Hepatocyte (in vitro differentiated cells): Measurements from ENCODE around the gene SLC25A19. TPM values are rescaled to one million over a fixed set of nuclear protein-coding genes. Genes with fewer than 3 reads are reported as not detected.

Experiments used
- DNase-seq: peaks from one replicate; pipeline ENCODE4 v3.0.0-alpha.2; 2016; ENCODE audit warnings: low spot score
- H2AFZ ChIP-seq: fragments of 200-600 bp; sonication (generic); 2 replicates; pipeline ENCODE4 v1.6.0; 2016; ENCODE audit warnings: antibody characterized with exemption, mild to moderate bottlenecking
- H3K27ac ChIP-seq: fragments of 200-600 bp; sonication (generic); 2 replicates; pipeline ENCODE4 v1.5.1; 2016; ENCODE audit warnings: mild to moderate bottlenecking
- H3K27me3 ChIP-seq: fragments of 200-600 bp; sonication (generic); 2 replicates; pipeline ENCODE4 v1.6.1; 2016
- H3K36me3 ChIP-seq: fragments of 200-600 bp; sonication (generic); replicated peaks from 2 replicates; pipeline ENCODE4 v1.5.1; 2016; ENCODE audit warnings: low read depth; ENCODE audit not compliant: insufficient read depth
- H3K4me1 ChIP-seq: fragments of 200-600 bp; sonication (generic); 2 replicates; pipeline ENCODE4 v1.5.1; 2016; ENCODE audit warnings: mild to moderate bottlenecking, moderate library complexity; ENCODE audit not compliant: insufficient read depth
- H3K4me2 ChIP-seq: fragments of 200-600 bp; sonication (generic); 2 replicates; pipeline ENCODE4 v1.6.0; 2016
- H3K4me3 ChIP-seq: fragments of 200-600 bp; sonication (generic); 2 replicates; pipeline ENCODE4 v1.5.1; 2016; ENCODE audit warnings: mild to moderate bottlenecking
- H3K79me2 ChIP-seq: fragments of 200-600 bp; sonication (generic); 2 replicates; pipeline ENCODE4 v1.6.0; 2017; ENCODE audit warnings: mild to moderate bottlenecking
- H3K9me2 ChIP-seq: fragments of 200-600 bp; sonication (generic); replicated peaks from 2 replicates; pipeline ENCODE4 v1.6.0; 2017; ENCODE audit warnings: mild to moderate bottlenecking; ENCODE audit not compliant: insufficient read depth
- H3K9me3 ChIP-seq: fragments of 200-600 bp; sonication (generic); 2 replicates; pipeline ENCODE4 v1.5.1; 2016; ENCODE audit warnings: low read depth, mild to moderate bottlenecking
- H4K20me1 ChIP-seq: fragments of 200-600 bp; sonication (generic); 2 replicates; pipeline ENCODE4 v1.6.0; 2016; ENCODE audit warnings: mild to moderate bottlenecking; ENCODE audit not compliant: insufficient read depth, poor library complexity, severe bottlenecking
- CTCF ChIP-seq: fragments of 200-600 bp; sonication (generic); IDR thresholded peaks from 2 replicates; pipeline ENCODE4 v1.5.1; 2016; ENCODE audit warnings: antibody characterized with exemption, mild to moderate bottlenecking; ENCODE audit not compliant: poor library complexity
- EZH2 ChIP-seq: fragments of 200-600 bp; sonication (generic); IDR thresholded peaks from 2 replicates; pipeline ENCODE4 v1.6.1; 2016; ENCODE audit warnings: antibody characterized with exemption, mild to moderate bottlenecking, borderline replicate concordance
- EZH2phosphoT487 ChIP-seq: fragments of 200-600 bp; sonication (generic); IDR thresholded peaks from one replicate; pipeline ENCODE4 v1.6.1; 2018; ENCODE audit warnings: antibody characterized with exemption, mild to moderate bottlenecking, low read depth, moderate library complexity; ENCODE audit not compliant: unreplicated experiment, severe bottlenecking
- WGBS: methylation state at CpG from one replicate; pipeline ENCODE4 v1.1.6; 2016; ENCODE audit warnings: low lambda C conversion rate; ENCODE audit errors: missing lambda C conversion rate; 5-methylcytosine and 5-hydroxymethylcytosine counted together
- polyA plus RNA-seq: library from polyadenylated mRNA; unstranded; fragments of >200 nt; fragmentation: Nextera tagmentation; extraction: Ambion mirVana; gene quantifications from 2 replicates; pipeline ENCODE4 v1.2.1, GENCODE V29; 2016
- total RNA-seq: library from RNA; depleted of rRNA; stranded (reverse); fragments of >200 nt; gene quantifications from 2 replicates; pipeline ENCODE4 v1.2.3, GENCODE V29; 2014

SLC25A19 gene
- total and polyA plus RNA-seq, 2 experiments from 2014 or later, result 4.6 to 7.6 TPM

- Histone ChIP-seq H3K4me3 (no peak overlapping the region), H3K36me3 (no peaks in the 10 kb centered on the region), H3K9me3 (no peaks in the 10 kb centered on the region), H3K4me2 (no peak overlapping the region), H2AFZ (no peak overlapping the region), H3K27me3 (no peaks in the 10 kb centered on the region), H3K9me2 (no peaks in the 10 kb centered on the region), H3K27ac (no peak overlapping the region), H3K4me1 (no peaks in the 10 kb centered on the region), H4K20me1 (no peaks in the 10 kb centered on the region), H3K79me2 (peaks cover 45% of the 10 kb centered on the region)
- WGBS, result 61% methylated on average over 5 of the region's 5 CpGs
- no peak for DNase-seq
- TF ChIP-seq EZH2 (no peak), EZH2phosphoT487 (no peak), CTCF (no peak)
These were observed 37.1 kb upstream of the SLC25A19 start for GRCh38 chr17:75326226-75326848.

- TF ChIP-seq EZH2 (no peak), EZH2phosphoT487 (no peak), CTCF (no peak)
- Histone ChIP-seq H3K27ac (no peak overlapping the region), H3K36me3 (no peaks in the 10 kb centered on the region), H3K9me3 (no peaks in the 10 kb centered on the region), H3K9me2 (no peaks in the 10 kb centered on the region), H2AFZ (no peak overlapping the region), H3K27me3 (no peaks in the 10 kb centered on the region), H3K79me2 (peaks cover 40% of the 10 kb centered on the region), H3K4me3 (no peak overlapping the region), H3K4me2 (no peak overlapping the region), H3K4me1 (no peaks in the 10 kb centered on the region), H4K20me1 (no peaks in the 10 kb centered on the region)
- 76% methylated on average over 7 of the region's 7 CpGs for WGBS
- DNase-seq, result no peak
These were observed 36.6 kb upstream of the SLC25A19 start for GRCh38 chr17:75325827-75326225.

GRCh38 chr17:75325348-75325747 is 36.1 kb upstream of the SLC25A19 start:
- no peaks in the 10 kb centered on the region for H3K9me3 ChIP-seq
- TF ChIP-seq EZH2 (no peak), CTCF (no peak), EZH2phosphoT487 (no peak)
- H3K4me3 ChIP-seq, result no peak overlapping the region
- peaks cover 35% of the 10 kb centered on the region for H3K79me2 ChIP-seq
- no peaks in the 10 kb centered on the region for H3K36me3 ChIP-seq
- H3K4me1 ChIP-seq, result no peaks in the 10 kb centered on the region
- H4K20me1 ChIP-seq, result no peaks in the 10 kb centered on the region
- DNase-seq, result no peak
- no peaks in the 10 kb centered on the region for H3K27me3 ChIP-seq
- no peaks in the 10 kb centered on the region for H3K9me2 ChIP-seq
- no peak overlapping the region for H3K27ac ChIP-seq
- no peak overlapping the region for H3K4me2 ChIP-seq
- WGBS, result 88% methylated on average over 6 of the region's 6 CpGs
- H2AFZ ChIP-seq, result no peak overlapping the region

- no peaks in the 10 kb centered on the region for H3K36me3 ChIP-seq
- H2AFZ ChIP-seq, result no peak overlapping the region
- H3K9me3 ChIP-seq, result no peaks in the 10 kb centered on the region
- H3K4me3 ChIP-seq, result no peak overlapping the region
- peaks cover 9% of the 10 kb centered on the region for H3K79me2 ChIP-seq
- H3K4me1 ChIP-seq, result no peaks in the 10 kb centered on the region
- no peaks in the 10 kb centered on the region for H3K27me3 ChIP-seq
- H3K4me2 ChIP-seq, result no peak overlapping the region
- H3K9me2 ChIP-seq, result no peaks in the 10 kb centered on the region
- WGBS, result 86% methylated on average over 10 of the region's 10 CpGs
- no peaks in the 10 kb centered on the region for H4K20me1 ChIP-seq
- H3K27ac ChIP-seq, result no peak overlapping the region
- TF ChIP-seq EZH2, result no peak
- no peak for TF ChIP-seq CTCF
- no peak for TF ChIP-seq EZH2phosphoT487
- DNase-seq, result no peak
These were observed 32.3 kb upstream of the SLC25A19 start for GRCh38 chr17:75321506-75321905.
